ENCODE data around the gene AGPAT3. TPM values are rescaled to one million over a fixed set of nuclear protein-coding genes. Genes with fewer than 3 reads are reported as not detected.

The AGPAT3 gene
- total and polyA plus RNA-seq, 2 donors (not counting 3 experiments of a cell fraction or from before 2014, with no cell fraction given) = 39.9 to 76.7 TPM

DNA sequence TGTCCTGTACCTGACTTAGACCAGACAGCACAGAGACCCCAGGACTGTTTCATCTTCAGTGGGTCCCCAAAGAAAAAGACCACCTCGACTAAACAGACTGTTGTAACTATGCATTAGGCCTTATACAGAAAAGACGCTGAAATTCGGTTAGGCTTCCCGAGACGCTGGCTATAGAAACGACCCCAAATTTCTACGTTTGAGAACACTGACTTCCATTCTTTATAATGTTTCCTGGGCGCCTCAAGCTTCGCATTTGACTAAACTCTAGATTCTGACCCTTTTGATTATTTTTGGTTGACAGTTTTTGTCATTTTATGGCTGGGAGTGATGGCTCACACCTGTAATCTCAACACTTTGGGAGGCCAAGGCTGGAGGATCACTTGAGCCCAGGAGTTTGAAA is 146.1 kb downstream of the AGPAT3 start:
- no peak for FAIRE-seq
- Histone ChIP-seq H3K4me3 (replicated peaks in 1 of 3; ENCODE audit: insufficient read depth in 1 of 3, low read depth in 1 of 3, low read length in 3 of 3) (peak overlapping the region; percentile 79 to 86 (median 85)), H3K27me3 (ENCODE audit: control insufficient read depth in 2 of 2, insufficient read depth in 2 of 2, low read length in 2 of 2) (no peaks in the 10 kb centered on the region), H3K9me3 (replicated peaks; ENCODE audit: control insufficient read depth, insufficient read depth, low read length) (no peaks in the 10 kb centered on the region), H2AFZ (ENCODE audit: low read depth, low read length) (no peak overlapping the region), H3K4me1 (ENCODE audit: control insufficient read depth, extremely low read depth, insufficient read depth, low read length) (peaks cover 25% of the 10 kb centered on the region), H3K4me2 (ENCODE audit: insufficient read depth, low read length) (peak overlapping the region; percentile 34), H3K9me1 (replicated peaks; ENCODE audit: control insufficient read depth, extremely low read depth, insufficient read depth, low read length) (no peaks in the 10 kb centered on the region), H3K9ac (replicated peaks; ENCODE audit: extremely low read depth, insufficient read depth, low read length) (peak overlapping the region; percentile 75), H3K27ac (ENCODE audit: insufficient read depth, low read depth, low read length) (no peak overlapping the region), H3K79me2 (ENCODE audit: control insufficient read depth, insufficient read depth, low read length) (peaks cover 39% of the 10 kb centered on the region), H4K20me1 (replicated peaks; ENCODE audit: control insufficient read depth, extremely low read depth, insufficient read depth, low read length) (peaks cover 3% of the 10 kb centered on the region), H3K36me3 (ENCODE audit: control insufficient read depth in 2 of 2, extremely low read depth in 1 of 2, insufficient read depth in 2 of 2, low read length in 2 of 2) (no peaks in the 10 kb centered on the region)
- DNase-seq (ENCODE audit: low read depth, low spot score) = no peak
- POLR2A ChIA-PET = no interaction called here
- CTCF ChIA-PET = interaction anchor here (1.2 kb wide), 1 partner anchor 72 kb away, joined by 3 read pairs; no protein-coding TSS in a partner anchor
- dilution Hi-C loops (cut with MboI; ENCODE audit: extremely low pct_ligation_motif_present, low sequenced_read_pairs) (no loop called here), intact Hi-C loops (cut with micrococcal nuclease) (no loop called here)
- TF ChIP-seq, protein P1, sequence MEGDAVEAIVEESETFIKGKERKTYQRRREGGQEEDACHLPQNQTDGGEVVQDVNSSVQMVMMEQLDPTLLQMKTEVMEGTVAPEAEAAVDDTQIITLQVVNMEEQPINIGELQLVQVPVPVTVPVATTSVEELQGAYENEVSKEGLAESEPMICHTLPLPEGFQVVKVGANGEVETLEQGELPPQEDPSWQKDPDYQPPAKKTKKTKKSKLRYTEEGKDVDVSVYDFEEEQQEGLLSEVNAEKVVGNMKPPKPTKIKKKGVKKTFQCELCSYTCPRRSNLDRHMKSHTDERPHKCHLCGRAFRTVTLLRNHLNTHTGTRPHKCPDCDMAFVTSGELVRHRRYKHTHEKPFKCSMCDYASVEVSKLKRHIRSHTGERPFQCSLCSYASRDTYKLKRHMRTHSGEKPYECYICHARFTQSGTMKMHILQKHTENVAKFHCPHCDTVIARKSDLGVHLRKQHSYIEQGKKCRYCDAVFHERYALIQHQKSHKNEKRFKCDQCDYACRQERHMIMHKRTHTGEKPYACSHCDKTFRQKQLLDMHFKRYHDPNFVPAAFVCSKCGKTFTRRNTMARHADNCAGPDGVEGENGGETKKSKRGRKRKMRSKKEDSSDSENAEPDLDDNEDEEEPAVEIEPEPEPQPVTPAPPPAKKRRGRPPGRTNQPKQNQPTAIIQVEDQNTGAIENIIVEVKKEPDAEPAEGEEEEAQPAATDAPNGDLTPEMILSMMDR (IDR thresholded peaks at IDR 0.05; ENCODE audit: extremely low read depth in 1 of 2, insufficient read depth in 1 of 2, low read depth in 1 of 2, low read length in 2 of 2) = no peak
- no peak for TF ChIP-seq POLR2A (IDR thresholded peaks at IDR 0.05; ENCODE audit: low read depth, low read length)
- no peak for TF ChIP-seq MYC (IDR thresholded peaks at IDR 0.05; ENCODE audit: low read depth, low read length)
- no peak for TF ChIP-seq POLR2AphosphoS5 (IDR thresholded peaks at IDR 0.05; ENCODE audit: insufficient read depth, low read depth, low read length)
- TF ChIP-seq, protein P2, sequence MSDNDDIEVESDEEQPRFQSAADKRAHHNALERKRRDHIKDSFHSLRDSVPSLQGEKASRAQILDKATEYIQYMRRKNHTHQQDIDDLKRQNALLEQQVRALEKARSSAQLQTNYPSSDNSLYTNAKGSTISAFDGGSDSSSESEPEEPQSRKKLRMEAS (IDR thresholded peaks at IDR 0.05; ENCODE audit: insufficient read depth, insufficient read length) = no peak
- TF ChIP-seq GATA2 (IDR thresholded peaks at IDR 0.05; ENCODE audit: insufficient read depth, insufficient read length, low read depth, low read length) = no peak
- no peak for TF ChIP-seq JUN (IDR thresholded peaks at IDR 0.05; ENCODE audit: borderline replicate concordance, insufficient read depth, insufficient read length, low read depth)
- no peak for TF ChIP-seq FOS (IDR thresholded peaks at IDR 0.05; ENCODE audit: borderline replicate concordance, insufficient read depth, low read length)
- no peak for TF ChIP-seq EZH2 (IDR thresholded peaks at IDR 0.05; ENCODE audit: borderline replicate concordance, low read depth, low read length, severe bottlenecking)
- BruUV-seq (replicated peaks) = TSS peak; percentile 66
